ENCODE results near the gene ADAMTSL3. TPM values are rescaled to one million over a fixed set of nuclear protein-coding genes. Genes with fewer than 3 reads are reported as not detected.

The ADAMTSL3 gene
- total RNA-seq, 1 donor from 2014 or later = 2.4 TPM

- Mint-ChIP-seq H3K4me3 (ENCODE audit: unreplicated experiment) (no peak overlapping the region), H3K27me3 (ENCODE audit: low read depth, unreplicated experiment) (peaks cover 10% of the 10 kb centered on the region), H3K27ac (ENCODE audit: unreplicated experiment) (no peak overlapping the region), H3K36me3 (ENCODE audit: low read depth, unreplicated experiment) (no peaks in the 10 kb centered on the region), H3K9me3 (ENCODE audit: unreplicated experiment) (peaks cover 3% of the 10 kb centered on the region), H3K4me1 (ENCODE audit: low read depth, unreplicated experiment) (no peaks in the 10 kb centered on the region)
- no peak for TF ChIP-seq EZH2 (IDR thresholded peaks at IDR 0.05; ENCODE audit: insufficient read depth, low read length)
- TF ChIP-seq, protein P1, sequence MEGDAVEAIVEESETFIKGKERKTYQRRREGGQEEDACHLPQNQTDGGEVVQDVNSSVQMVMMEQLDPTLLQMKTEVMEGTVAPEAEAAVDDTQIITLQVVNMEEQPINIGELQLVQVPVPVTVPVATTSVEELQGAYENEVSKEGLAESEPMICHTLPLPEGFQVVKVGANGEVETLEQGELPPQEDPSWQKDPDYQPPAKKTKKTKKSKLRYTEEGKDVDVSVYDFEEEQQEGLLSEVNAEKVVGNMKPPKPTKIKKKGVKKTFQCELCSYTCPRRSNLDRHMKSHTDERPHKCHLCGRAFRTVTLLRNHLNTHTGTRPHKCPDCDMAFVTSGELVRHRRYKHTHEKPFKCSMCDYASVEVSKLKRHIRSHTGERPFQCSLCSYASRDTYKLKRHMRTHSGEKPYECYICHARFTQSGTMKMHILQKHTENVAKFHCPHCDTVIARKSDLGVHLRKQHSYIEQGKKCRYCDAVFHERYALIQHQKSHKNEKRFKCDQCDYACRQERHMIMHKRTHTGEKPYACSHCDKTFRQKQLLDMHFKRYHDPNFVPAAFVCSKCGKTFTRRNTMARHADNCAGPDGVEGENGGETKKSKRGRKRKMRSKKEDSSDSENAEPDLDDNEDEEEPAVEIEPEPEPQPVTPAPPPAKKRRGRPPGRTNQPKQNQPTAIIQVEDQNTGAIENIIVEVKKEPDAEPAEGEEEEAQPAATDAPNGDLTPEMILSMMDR (IDR thresholded peaks at IDR 0.05; ENCODE audit: insufficient read depth, low read depth, low read length) = no peak
- Histone ChIP-seq H3K9ac (ENCODE audit: low read length) (no peak overlapping the region), H3K27ac (ENCODE audit: low read depth, low read length) (no peak overlapping the region), H4K20me1 (ENCODE audit: insufficient read depth, low read length) (no peaks in the 10 kb centered on the region), H2AFZ (ENCODE audit: low read depth, low read length) (no peak overlapping the region), H3K9me3 (ENCODE audit: insufficient read depth, low read depth, low read length) (no peaks in the 10 kb centered on the region), H3K27me3 (ENCODE audit: insufficient read depth, low read length) (no peaks in the 10 kb centered on the region), H3K4me1 (ENCODE audit: insufficient read depth, low read length) (no peaks in the 10 kb centered on the region), H3K4me3 (ENCODE audit: insufficient read depth, low read depth, low read length) (no peak overlapping the region), H3K36me3 (ENCODE audit: insufficient read depth, low read length) (no peaks in the 10 kb centered on the region), H3K4me2 (ENCODE audit: low read length) (no peak overlapping the region), H3K79me2 (ENCODE audit: insufficient read depth, low read length) (no peaks in the 10 kb centered on the region)
- FAIRE-seq (no peak), DNase-seq (ENCODE audit: low read depth) (no peak)
Measured at GRCh38 chr15:83830381-83830780, 176.5 kb downstream of the ADAMTSL3 start.

GRCh38 chr15:83833569-83833968 lies 179.6 kb downstream of the ADAMTSL3 start:
- no peak for FAIRE-seq

GRCh38 chr15:83835479-83835878 lies 181.6 kb downstream of the ADAMTSL3 start:
- no peak for FAIRE-seq
- no peak overlapping the region for H3K4me3 Mint-ChIP-seq (ENCODE audit: unreplicated experiment)

More at GRCh38 chr15:83833569-83833968, 179.6 kb downstream of the ADAMTSL3 start:
- H3K36me3 Mint-ChIP-seq (ENCODE audit: low read depth, unreplicated experiment) = no peaks in the 10 kb centered on the region
- no peaks in the 10 kb centered on the region for H3K4me1 ChIP-seq (ENCODE audit: insufficient read depth, low read length)
- H3K27me3 Mint-ChIP-seq (ENCODE audit: low read depth, unreplicated experiment) = peaks cover 10% of the 10 kb centered on the region
- no peak overlapping the region for H3K4me3 ChIP-seq (ENCODE audit: insufficient read depth, low read depth, low read length)
- no peak for DNase-seq (ENCODE audit: low read depth)
- H4K20me1 ChIP-seq (ENCODE audit: insufficient read depth, low read length) = no peaks in the 10 kb centered on the region
- no peak overlapping the region for H3K9ac ChIP-seq (ENCODE audit: low read length)
- no peak overlapping the region for H3K4me2 ChIP-seq (ENCODE audit: low read length)
- no peaks in the 10 kb centered on the region for H3K27me3 ChIP-seq (ENCODE audit: insufficient read depth, low read length)
- H3K9me3 ChIP-seq (ENCODE audit: insufficient read depth, low read depth, low read length) = no peaks in the 10 kb centered on the region
- H3K4me3 Mint-ChIP-seq (ENCODE audit: unreplicated experiment) = no peak overlapping the region
- H3K4me1 Mint-ChIP-seq (ENCODE audit: low read depth, unreplicated experiment) = no peaks in the 10 kb centered on the region
- no peak overlapping the region for H2AFZ ChIP-seq (ENCODE audit: low read depth, low read length)
- no peaks in the 10 kb centered on the region for H3K9me3 Mint-ChIP-seq (ENCODE audit: unreplicated experiment)
- H3K36me3 ChIP-seq (ENCODE audit: insufficient read depth, low read length) = no peaks in the 10 kb centered on the region
- TF ChIP-seq, protein P1 (IDR thresholded peaks at IDR 0.05; ENCODE audit: insufficient read depth, low read depth, low read length) = no peak
- no peak for TF ChIP-seq EZH2 (IDR thresholded peaks at IDR 0.05; ENCODE audit: insufficient read depth, low read length)
- no peak overlapping the region for H3K27ac Mint-ChIP-seq (ENCODE audit: unreplicated experiment)
- no peaks in the 10 kb centered on the region for H3K79me2 ChIP-seq (ENCODE audit: insufficient read depth, low read length)
- H3K27ac ChIP-seq (ENCODE audit: low read depth, low read length) = no peak overlapping the region

More at GRCh38 chr15:83835479-83835878, 181.6 kb downstream of the ADAMTSL3 start:
- Mint-ChIP-seq H3K27me3 (ENCODE audit: low read depth, unreplicated experiment) (peaks cover 5% of the 10 kb centered on the region), H3K4me1 (ENCODE audit: low read depth, unreplicated experiment) (no peaks in the 10 kb centered on the region), H3K9me3 (ENCODE audit: unreplicated experiment) (no peaks in the 10 kb centered on the region), H3K36me3 (ENCODE audit: low read depth, unreplicated experiment) (no peaks in the 10 kb centered on the region), H3K27ac (ENCODE audit: unreplicated experiment) (no peak overlapping the region)
- Histone ChIP-seq H3K9ac (ENCODE audit: low read length) (no peak overlapping the region), H3K4me3 (ENCODE audit: insufficient read depth, low read depth, low read length) (no peak overlapping the region), H4K20me1 (ENCODE audit: insufficient read depth, low read length) (no peaks in the 10 kb centered on the region), H3K4me2 (ENCODE audit: low read length) (no peak overlapping the region), H3K27ac (ENCODE audit: low read depth, low read length) (no peak overlapping the region), H3K4me1 (ENCODE audit: insufficient read depth, low read length) (no peaks in the 10 kb centered on the region), H3K9me3 (ENCODE audit: insufficient read depth, low read depth, low read length) (no peaks in the 10 kb centered on the region), H3K27me3 (ENCODE audit: insufficient read depth, low read length) (peaks cover 3% of the 10 kb centered on the region), H3K36me3 (ENCODE audit: insufficient read depth, low read length) (no peaks in the 10 kb centered on the region), H2AFZ (ENCODE audit: low read depth, low read length) (no peak overlapping the region), H3K79me2 (ENCODE audit: insufficient read depth, low read length) (no peaks in the 10 kb centered on the region)
- no peak for DNase-seq (ENCODE audit: low read depth)
- TF ChIP-seq, protein P1 (IDR thresholded peaks at IDR 0.05; ENCODE audit: insufficient read depth, low read depth, low read length) = no peak
- no peak for TF ChIP-seq EZH2 (IDR thresholded peaks at IDR 0.05; ENCODE audit: insufficient read depth, low read length)

Measured in astrocyte (in vitro differentiated cells and primary cell).